Thoracic aorta (tissue), 2 donors: Measurements from ENCODE around the gene AGAP2. TPM values are rescaled to one million over a fixed set of nuclear protein-coding genes. Genes with fewer than 3 reads are reported as not detected.

Experiments
- ATAC-seq: fragments of 150-250 bp; one replicate; pipeline ENCODE4 v1.8.0; 2017; ENCODE audit warnings: low read depth; ENCODE audit not compliant: insufficient number of reproducible peaks, low FRiP score
- DNase-seq: peaks from one replicate; pipeline ENCODE4 v3.0.0-alpha.2; 2020; ENCODE audit warnings: low spot score
- H3K27ac ChIP-seq, 2 donors: fragments of 200-600 bp; sonication (generic); 1 replicate in 1 of 2; 2 replicates in 1 of 2; pipeline ENCODE4 v1.5.1; 2016; ENCODE audit warnings: mild to moderate bottlenecking in 2 of 2, moderate library complexity in 2 of 2
- H3K27me3 ChIP-seq: fragments of 200-600 bp; sonication (generic); replicated peaks from 2 replicates; pipeline ENCODE4 v1.6.0; 2016; ENCODE audit warnings: mild to moderate bottlenecking; ENCODE audit not compliant: insufficient read depth
- H3K36me3 ChIP-seq: fragments of 200-600 bp; sonication (generic); one replicate; pipeline ENCODE4 v1.5.1; 2016
- H3K4me1 ChIP-seq, 2 donors: fragments of 200-600 bp; sonication (generic); 1 replicate in 1 of 2; 2 replicates in 1 of 2; pipeline versions ENCODE4 v1.5.1 to v1.6.0; 2016; ENCODE audit warnings: low read depth in 2 of 2, mild to moderate bottlenecking in 1 of 2; ENCODE audit not compliant: control insufficient read depth in 1 of 2
- H3K4me3 ChIP-seq: fragments of 200-600 bp; sonication (generic); 2 replicates; pipeline ENCODE4 v1.5.1; 2016; ENCODE audit warnings: mild to moderate bottlenecking
- H3K9me3 ChIP-seq: fragments of 200-600 bp; sonication (generic); 2 replicates; pipeline ENCODE4 v1.5.1; 2016
- total RNA-seq, 2 donors: library from RNA; depleted of rRNA; stranded (reverse); fragments of >200 nt; gene quantifications; one replicate each; pipeline versions ENCODE4 v1.1.0 to v1.2.3, GENCODE V29; 2016
- TF ChIP-seq, protein P1 (sequence below): fragments of 200-600 bp; sonication (generic); IDR thresholded peaks from one replicate; pipeline ENCODE4 v1.5.1; 2019; ENCODE audit warnings: antibody characterized with exemption

Gene AGAP2
- total RNA-seq, 2 donors from 2014 or later: 1.2 to 3.5 TPM

- H3K27ac ChIP-seq: no peak overlapping the region
- H3K27me3 ChIP-seq: no peaks in the 10 kb centered on the region
- ATAC-seq (no peak), DNase-seq (no peak)
- H3K9me3 ChIP-seq: no peaks in the 10 kb centered on the region
- TF ChIP-seq, protein P1, sequence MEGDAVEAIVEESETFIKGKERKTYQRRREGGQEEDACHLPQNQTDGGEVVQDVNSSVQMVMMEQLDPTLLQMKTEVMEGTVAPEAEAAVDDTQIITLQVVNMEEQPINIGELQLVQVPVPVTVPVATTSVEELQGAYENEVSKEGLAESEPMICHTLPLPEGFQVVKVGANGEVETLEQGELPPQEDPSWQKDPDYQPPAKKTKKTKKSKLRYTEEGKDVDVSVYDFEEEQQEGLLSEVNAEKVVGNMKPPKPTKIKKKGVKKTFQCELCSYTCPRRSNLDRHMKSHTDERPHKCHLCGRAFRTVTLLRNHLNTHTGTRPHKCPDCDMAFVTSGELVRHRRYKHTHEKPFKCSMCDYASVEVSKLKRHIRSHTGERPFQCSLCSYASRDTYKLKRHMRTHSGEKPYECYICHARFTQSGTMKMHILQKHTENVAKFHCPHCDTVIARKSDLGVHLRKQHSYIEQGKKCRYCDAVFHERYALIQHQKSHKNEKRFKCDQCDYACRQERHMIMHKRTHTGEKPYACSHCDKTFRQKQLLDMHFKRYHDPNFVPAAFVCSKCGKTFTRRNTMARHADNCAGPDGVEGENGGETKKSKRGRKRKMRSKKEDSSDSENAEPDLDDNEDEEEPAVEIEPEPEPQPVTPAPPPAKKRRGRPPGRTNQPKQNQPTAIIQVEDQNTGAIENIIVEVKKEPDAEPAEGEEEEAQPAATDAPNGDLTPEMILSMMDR: no peak
- H3K36me3 ChIP-seq: no peaks in the 10 kb centered on the region
- no peak overlapping the region for H3K4me3 ChIP-seq
- peaks cover 15 to 40% of the 10 kb centered on the region in 2 donors for H3K4me1 ChIP-seq
Observed at GRCh38 chr12:57767876-57768275, 29.3 kb upstream of the AGAP2 start.

- Histone ChIP-seq H3K4me3 (no peak overlapping the region), H3K4me1 (peaks cover 15 to 40% of the 10 kb centered on the region in 2 donors), H3K9me3 (no peaks in the 10 kb centered on the region), H3K27me3 (no peaks in the 10 kb centered on the region), H3K27ac (no peak overlapping the region), H3K36me3 (no peaks in the 10 kb centered on the region)
- TF ChIP-seq, protein P1: no peak
- no peak for DNase-seq
- ATAC-seq: no peak
Observed at GRCh38 chr12:57767305-57767698, 28.8 kb upstream of the AGAP2 start.

GRCh38 chr12:57766464-57767304, 28.1 kb upstream of the AGAP2 start, which contains the start of gene CYP27B1:
TSS of gene CYP27B1 (minus strand) at chr12:57767078. CDS start at chr12:57767041, 37 bp downstream.
- TF ChIP-seq, protein P1: no peak
- H3K36me3 ChIP-seq: no peaks in the 10 kb centered on the region
- H3K27ac ChIP-seq: no peak within 1 kb of the TSS
- DNase-seq: no peak
- H3K9me3 ChIP-seq: no peaks in the 10 kb centered on the region
- peak within 1 kb of the TSS; percentile 68 for H3K4me3 ChIP-seq
- no peaks in the 10 kb centered on the region for H3K27me3 ChIP-seq
- no peak for ATAC-seq
- peaks cover 15 to 40% of the 10 kb centered on the region in 2 donors for H3K4me1 ChIP-seq

- no peaks in the 10 kb centered on the region for H3K9me3 ChIP-seq
- peaks cover 15 to 32% of the 10 kb centered on the region in 2 donors for H3K4me1 ChIP-seq
- ATAC-seq (no peak), DNase-seq (no peak)
- H3K27me3 ChIP-seq: no peaks in the 10 kb centered on the region
- no peaks in the 10 kb centered on the region for H3K36me3 ChIP-seq
- H3K4me3 ChIP-seq: peak overlapping the region; percentile 68
- TF ChIP-seq, protein P1: no peak
- no peak overlapping the region for H3K27ac ChIP-seq
Observed at GRCh38 chr12:57765698-57766463, 27.3 kb upstream of the AGAP2 start.
